HepG2 (cell line): ENCODE measurements around the gene NCOA7. TPM values are rescaled to one million over a fixed set of nuclear protein-coding genes. Genes with fewer than 3 reads are reported as not detected.
A peak's percentile ranks its signal among the peaks of the same experiment; 100 is the strongest.

Experiments
- DRAP1 ChIP-seq: IDR thresholded peaks from 2 replicates; pipeline ENCODE4 v1.6.1; 2016; ENCODE audit warnings: missing genetic modification reagents, missing compliant biosample characterization
- DZIP1 ChIP-seq: sonication (generic); formaldehyde crosslinking; IDR thresholded peaks from 2 replicates; pipeline ENCODE4 v1.5.0; 2020; ENCODE audit warnings: mild to moderate bottlenecking, missing genetic modification reagents
- HDAC2 ChIP-seq: sonication (generic); formaldehyde crosslinking; IDR thresholded peaks from 2 replicates; pipeline ENCODE4 v1.4.0; 2020; ENCODE audit warnings: missing genetic modification reagents
- HMGXB3 ChIP-seq: sonication (generic); formaldehyde crosslinking; IDR thresholded peaks from 2 replicates; pipeline ENCODE4 v1.4.0; 2020; ENCODE audit warnings: missing genetic modification reagents, borderline replicate concordance
- KLF13 ChIP-seq: sonication (generic); formaldehyde crosslinking; IDR thresholded peaks from 2 replicates; pipeline ENCODE4 v1.4.0; 2020; ENCODE audit warnings: mild to moderate bottlenecking, missing genetic modification reagents
- MEIS2 ChIP-seq: sonication (generic); formaldehyde crosslinking; IDR thresholded peaks from 2 replicates; pipeline ENCODE4 v1.9.0; 2021; ENCODE audit warnings: mild to moderate bottlenecking, missing genetic modification reagents
- PAXIP1 ChIP-seq: sonication (generic); formaldehyde crosslinking; conservative IDR thresholded peaks from 2 replicates; pipeline ENCODE4 v1.4.0; 2020; ENCODE audit warnings: mild to moderate bottlenecking, missing genetic modification reagents, moderate library complexity
- PCBP1 ChIP-seq: fragments of 200-400 bp; formaldehyde crosslinking; IDR thresholded peaks from 2 replicates; pipeline ENCODE4 v1.6.1; 2017; ENCODE audit warnings: mild to moderate bottlenecking, low read depth, low read length, borderline replicate concordance
- PPARG ChIP-seq: conservative IDR thresholded peaks from 2 replicates; pipeline ENCODE4 v1.6.1; 2016; ENCODE audit warnings: missing biosample characterization, missing genetic modification reagents
- SSRP1 ChIP-seq: IDR thresholded peaks from 2 replicates; pipeline ENCODE4 v1.6.1; 2016; ENCODE audit warnings: control low read depth
- TCF7L2 ChIP-seq: IDR thresholded peaks from 2 replicates; pipeline ENCODE4 v1.6.1; 2011; ENCODE audit warnings: mild to moderate bottlenecking, low read depth, low read length, moderate library complexity
- ZNF235 ChIP-seq: sonication (generic); formaldehyde crosslinking; IDR thresholded peaks from 2 replicates; pipeline ENCODE4 v1.8.1; 2023; ENCODE audit warnings: mild to moderate bottlenecking, missing genetic modification reagents, borderline replicate concordance
- polyA plus RNA-seq, 8 experiments: library from polyadenylated mRNA; depleted of rRNA in 3 of 8; stranded (reverse) in 7 of 8; unstranded in 1 of 8; fragments of >200 nt; fragmentation: Illumina TruSeq in 4 of 8; extraction: Trizol in 4 of 8; gene quantifications; 2 replicates each; pipeline versions ENCODE4 v1.2.1 to v1.2.3, GENCODE V29; 2011 to 2016; ENCODE audit warnings: low read depth in 4 of 8, missing spikeins in 1 of 8, mixed read lengths in 1 of 8; ENCODE audit not compliant: insufficient read depth in 1 of 8
- total RNA-seq, 5 experiments: library from RNA; depleted of rRNA; stranded (reverse); fragments of >200 nt; fragmentation: Illumina TruSeq; extraction: Trizol; gene quantifications; 2 replicates each; pipeline ENCODE4 v1.2.3, GENCODE V29; 2016; ENCODE audit warnings: low read depth in 1 of 5
- TF ChIP-seq, protein P1 (sequence below), 2 experiments: sonication (generic) in 1 of 2; formaldehyde crosslinking in 1 of 2; IDR thresholded peaks; 2 replicates each; pipeline versions ENCODE4 v1.4.0 to v1.6.1; 2018 to 2020; ENCODE audit warnings: missing genetic modification reagents in 2 of 2, borderline replicate concordance in 1 of 2, low read depth in 1 of 2, mild to moderate bottlenecking in 1 of 2, missing biosample characterization in 1 of 2

NCOA7 gene
- total and polyA plus RNA-seq, 2 of the 13 experiments (the other 11 are each of a cell fraction or from before 2014, with no cell fraction given) = 13.6 to 20.8 TPM

DNA sequence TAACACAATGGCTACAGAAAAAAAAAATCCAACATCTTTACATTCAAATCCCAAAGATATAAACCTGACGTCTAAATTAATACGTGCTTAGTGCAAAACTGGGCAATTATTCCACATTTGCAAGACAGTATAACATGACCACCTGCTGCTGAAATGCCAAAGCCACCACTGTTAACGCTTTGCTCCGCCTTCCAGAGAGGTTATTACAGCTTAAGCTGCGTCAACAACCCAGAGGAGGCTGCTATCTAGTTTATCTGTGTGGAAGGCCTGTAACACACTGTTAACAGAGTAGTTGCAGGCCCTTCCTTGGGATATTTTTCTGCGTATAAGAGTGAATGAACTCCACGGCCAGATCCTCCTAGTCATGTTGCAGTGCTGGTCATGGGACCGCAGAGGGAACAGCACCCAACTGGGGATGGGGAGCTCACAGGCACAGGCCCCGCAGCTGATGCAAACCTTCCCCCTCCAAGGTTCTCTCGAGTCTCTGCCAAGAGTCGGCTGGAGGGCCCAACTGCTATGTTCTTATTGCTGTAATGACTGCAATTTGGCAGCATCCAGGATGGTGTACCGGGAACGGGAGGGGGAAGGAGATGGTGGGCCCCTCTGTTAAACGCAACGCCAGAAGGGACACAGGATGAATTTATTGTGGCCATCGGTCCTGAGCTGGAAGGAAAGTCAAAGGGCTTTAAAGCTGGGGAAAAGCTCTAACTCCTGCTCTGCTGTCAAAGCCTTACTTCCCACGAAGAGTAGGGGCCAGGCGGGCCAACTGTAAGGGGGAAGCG, 993 bp upstream of the NCOA7 start (continued):
- 0 out of 2 replicates have a peak, but pooled peaks have one; percentile 39 for TF ChIP-seq HMGXB3
- TF ChIP-seq TCF7L2 = no peak
- peak; percentile 21; the same call in 1 of the 2 replicates for TF ChIP-seq DZIP1 (CRISPR knock-in tag)
- TF ChIP-seq PCBP1 = no peak
- peak; percentile 32; the same call in 1 of the 2 replicates for TF ChIP-seq PAXIP1
- TF ChIP-seq MEIS2 = peak; percentile 15; the same call in 1 of the 2 replicates
- TF ChIP-seq SSRP1 (CRISPR knock-in tag) = peak; percentile 96
- no peak for TF ChIP-seq KLF13 (CRISPR knock-in tag)
- peak; percentile 15; the same call in 1 of the 2 replicates for TF ChIP-seq HDAC2 (CRISPR knock-in tag)
- TF ChIP-seq PPARG (CRISPR knock-in tag) = 0 out of 2 replicates have a peak, but pooled peaks have one; percentile 13
- peak; percentile 57; the same call in 1 of the 2 replicates for TF ChIP-seq DRAP1 (CRISPR knock-in tag)
- no peak; the same call in 1 of the 2 replicates for TF ChIP-seq ZNF235 (CRISPR knock-in tag)
- TF ChIP-seq, protein P1, sequence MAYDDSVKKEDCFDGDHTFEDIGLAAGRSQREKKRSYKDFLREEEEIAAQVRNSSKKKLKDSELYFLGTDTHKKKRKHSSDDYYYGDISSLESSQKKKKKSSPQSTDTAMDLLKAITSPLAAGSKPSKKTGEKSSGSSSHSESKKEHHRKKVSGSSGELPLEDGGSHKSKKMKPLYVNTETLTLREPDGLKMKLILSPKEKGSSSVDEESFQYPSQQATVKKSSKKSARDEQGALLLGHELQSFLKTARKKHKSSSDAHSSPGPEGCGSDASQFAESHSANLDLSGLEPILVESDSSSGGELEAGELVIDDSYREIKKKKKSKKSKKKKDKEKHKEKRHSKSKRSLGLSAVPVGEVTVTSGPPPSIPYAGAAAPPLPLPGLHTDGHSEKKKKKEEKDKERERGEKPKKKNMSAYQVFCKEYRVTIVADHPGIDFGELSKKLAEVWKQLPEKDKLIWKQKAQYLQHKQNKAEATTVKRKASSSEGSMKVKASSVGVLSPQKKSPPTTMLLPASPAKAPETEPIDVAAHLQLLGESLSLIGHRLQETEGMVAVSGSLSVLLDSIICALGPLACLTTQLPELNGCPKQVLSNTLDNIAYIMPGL (CRISPR knock-in tag; IDR thresholded peaks at IDR 0.05; ENCODE audit: borderline replicate concordance in 1 of 2, low read depth in 1 of 2) = peak in 1 of 2 experiments; percentile 2; a peak in 2 of 4 replicates
